GM20431 (cell line): ENCODE results near the gene COLEC11.
"Not testable (repeated sequence)": the region's sequence is repeated elsewhere in the genome, so short reads cannot be mapped to it uniquely, and the experiment has no call there.

Source experiments
- in situ Hi-C: fragments of 300-500 bp; cut with MseI, MboI; formaldehyde crosslinking; loops from one replicate; pipeline ENCODE4 v1.15.0; 2020; ENCODE audit warnings: low sequenced_read_pairs; ENCODE audit not compliant: unreplicated experiment

COLEC11 gene

GRCh38 chr2:3635975-3636327 is 41.0 kb downstream of the COLEC11 start:
- in situ Hi-C loops = not testable (repeated sequence)

- in situ Hi-C loops = no loop called here
Observed at GRCh38 chr2:3636586-3637310, 41.8 kb downstream of the COLEC11 start.

- in situ Hi-C loops = no loop called here
Observed at GRCh38 chr2:3637311-3637675, 42.4 kb downstream of the COLEC11 start.

GRCh38 chr2:3637692-3638455 is 43.0 kb downstream of the COLEC11 start:
- in situ Hi-C loops = no loop called here

GRCh38 chr2:3638456-3638810 is 43.5 kb downstream of the COLEC11 start:
- in situ Hi-C loops = no loop called here

- in situ Hi-C loops = no loop called here
Observed at GRCh38 chr2:3639015-3639630, 44.2 kb downstream of the COLEC11 start.

GRCh38 chr2:3639653-3640052 is 44.7 kb downstream of the COLEC11 start:
- in situ Hi-C loops = no loop called here

- in situ Hi-C loops = no loop called here
Observed at GRCh38 chr2:3641181-3641580, 46.3 kb downstream of the COLEC11 start.

- in situ Hi-C loops = no loop called here
Observed at GRCh38 chr2:3641841-3642421, 47.0 kb downstream of the COLEC11 start.

GRCh38 chr2:3642521-3643215 is 47.8 kb downstream of the COLEC11 start:
- in situ Hi-C loops = no loop called here

- in situ Hi-C loops = no loop called here
Observed at GRCh38 chr2:3643371-3644245, 48.7 kb downstream of the COLEC11 start.

- in situ Hi-C loops = no loop called here
Observed at GRCh38 chr2:3644246-3644525, 49.3 kb downstream of the COLEC11 start.

GRCh38 chr2:3644891-3645605 is 50.1 kb downstream of the COLEC11 start:
- in situ Hi-C loops = no loop called here

- in situ Hi-C loops = no loop called here
Observed at GRCh38 chr2:3645745-3646389, 51.0 kb downstream of the COLEC11 start.

GRCh38 chr2:3646446-3646845 is 51.5 kb downstream of the COLEC11 start:
- in situ Hi-C loops = no loop called here

GRCh38 chr2:3647246-3647645 is 52.3 kb downstream of the COLEC11 start:
- in situ Hi-C loops = no loop called here

- in situ Hi-C loops = no loop called here
Observed at GRCh38 chr2:3647831-3648651, 53.1 kb downstream of the COLEC11 start.

GRCh38 chr2:3648652-3649177 is 53.8 kb downstream of the COLEC11 start:
- in situ Hi-C loops = no loop called here
